Stimulated activated CD4-positive, alpha-beta T cell treated with anti-CD3 and anti-CD28 coated beads, Interleukin-1b, Interleukin-23, amount 100 ng/mL, for 4 hours (primary cell): ENCODE results near the gene MPPED2.

Experiments used
- DNase-seq, 2 donors: peaks; one replicate each; pipeline ENCODE4 v3.0.0-alpha.2; 2020; ENCODE audit warnings: low read depth in 2 of 2

Gene MPPED2

DNA sequence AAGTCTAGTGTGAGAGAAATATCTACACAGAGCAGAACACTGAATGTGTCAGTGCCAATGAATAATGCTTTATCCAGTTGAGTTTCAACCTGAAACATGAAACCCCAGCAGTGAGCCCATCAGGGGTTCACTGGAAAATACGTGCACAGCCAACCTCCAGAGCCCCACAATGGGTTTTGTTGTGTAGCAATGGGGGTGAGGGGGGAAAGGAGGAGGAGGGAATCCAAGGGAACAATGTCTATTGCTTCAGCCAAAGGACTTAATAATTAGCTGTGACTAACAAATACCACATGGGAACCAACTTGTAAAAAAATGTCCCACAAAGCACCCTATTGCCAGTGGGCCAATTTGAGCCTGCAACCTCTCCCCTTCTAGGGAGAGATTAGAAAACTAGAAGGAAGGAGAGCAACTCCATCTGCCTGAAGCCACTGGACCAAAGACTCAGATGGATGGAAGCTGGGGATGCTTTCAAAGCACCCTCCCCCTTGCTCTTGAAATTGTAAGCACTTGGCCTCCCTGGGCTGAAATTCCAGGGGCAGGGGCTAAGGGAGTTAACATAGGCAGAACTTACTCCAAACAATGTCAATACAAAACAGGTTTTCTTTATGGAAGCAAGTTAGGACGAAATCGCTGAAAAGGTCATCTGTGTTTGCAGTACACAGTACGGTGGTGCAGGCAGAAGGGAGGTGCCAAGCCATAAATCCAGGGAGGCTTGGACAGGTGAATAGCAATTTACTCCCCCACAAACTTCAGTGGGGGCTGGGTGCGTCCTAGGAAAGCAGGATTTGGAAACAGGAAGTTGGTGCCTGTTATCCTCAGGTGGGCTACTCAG lies 163.5 kb downstream of the MPPED2 start:
- DNase-seq, result no peak

DNA sequence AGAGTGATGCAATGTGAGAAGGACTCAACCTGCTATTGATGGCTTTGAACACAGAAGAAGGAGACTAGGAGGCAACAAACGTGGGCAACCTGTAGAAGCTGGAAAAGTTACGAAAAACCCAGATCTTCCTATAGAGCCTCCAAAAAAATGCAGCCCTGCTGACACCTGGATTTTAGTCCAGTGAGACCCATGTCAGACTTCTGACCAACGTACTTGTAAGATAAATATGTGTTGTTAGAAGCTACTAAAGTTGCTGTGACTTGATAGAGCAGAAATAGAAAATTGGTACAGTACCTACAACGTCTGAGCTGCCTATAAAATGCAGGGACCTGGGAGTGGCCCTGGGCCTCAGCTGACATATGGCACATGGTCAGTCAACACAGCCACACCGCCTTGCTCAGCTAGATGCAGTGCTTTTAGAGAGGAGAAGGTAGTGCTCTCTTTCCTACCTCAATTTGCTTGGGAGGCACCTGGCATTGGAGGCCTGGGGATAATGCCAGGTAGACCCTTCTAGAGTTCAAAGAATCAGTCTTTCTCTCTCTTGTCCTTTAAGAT lies 165.8 kb downstream of the MPPED2 start:
- no peak for DNase-seq

DNA sequence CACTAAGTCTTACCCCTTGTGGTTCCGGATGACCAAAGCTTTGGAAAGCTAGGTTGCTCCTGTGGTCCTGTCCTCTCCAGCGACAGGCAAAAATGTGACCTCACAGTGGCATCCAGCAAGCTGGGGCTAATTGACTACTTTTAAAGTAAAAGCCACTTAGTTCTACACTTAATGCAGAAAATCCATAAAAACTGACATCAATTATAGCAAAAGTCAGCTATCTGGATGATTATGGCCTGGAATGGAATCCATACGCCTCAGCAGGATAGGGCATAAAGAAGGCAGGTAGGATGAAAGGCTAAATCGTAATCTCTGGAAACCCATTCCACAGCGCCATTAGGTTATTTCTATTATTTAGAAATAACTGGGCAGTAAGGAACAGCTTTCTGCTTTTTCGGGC lies 171.3 kb downstream of the MPPED2 start:
- no peak for DNase-seq

DNA sequence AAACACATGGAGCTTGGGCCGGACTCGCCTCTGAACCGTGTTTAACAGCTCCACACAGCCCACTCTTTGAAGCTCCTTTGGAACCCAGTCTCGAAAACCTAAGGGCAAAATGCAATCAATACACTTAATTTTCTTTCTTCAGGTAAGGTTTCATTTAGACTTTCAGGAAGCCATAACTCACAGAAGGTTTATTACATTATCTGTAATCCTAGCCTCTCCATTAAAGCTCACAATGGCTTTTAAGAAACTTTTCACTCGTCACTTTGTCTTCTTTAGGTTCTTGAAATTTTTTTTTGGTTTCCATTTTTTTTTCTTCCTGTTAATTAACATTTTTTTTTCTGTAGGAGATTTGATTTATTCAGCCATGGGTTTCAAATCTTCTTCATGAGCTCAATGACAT lies 171.9 kb downstream of the MPPED2 start:
- no peak for DNase-seq

DNA sequence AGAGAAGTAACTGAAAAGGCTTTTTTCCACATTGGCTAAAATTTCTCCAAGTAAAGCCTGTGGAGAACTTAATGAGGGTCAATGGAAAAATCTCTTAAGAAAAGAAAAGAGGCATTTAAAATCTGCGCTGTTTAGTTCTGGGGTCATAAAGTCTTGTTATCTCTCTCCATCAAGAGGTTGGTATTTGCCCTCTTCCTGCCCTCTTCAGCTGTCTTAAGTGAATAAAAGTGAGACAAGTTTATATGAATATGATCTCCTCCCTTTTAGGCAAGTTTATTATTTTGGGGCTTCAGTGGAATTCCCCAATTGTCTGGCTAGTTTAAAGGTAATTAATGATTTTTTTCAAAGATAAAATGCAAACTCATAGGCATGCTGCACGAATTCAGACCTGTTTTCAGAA lies 173.6 kb downstream of the MPPED2 start:
- no peak for DNase-seq

DNA sequence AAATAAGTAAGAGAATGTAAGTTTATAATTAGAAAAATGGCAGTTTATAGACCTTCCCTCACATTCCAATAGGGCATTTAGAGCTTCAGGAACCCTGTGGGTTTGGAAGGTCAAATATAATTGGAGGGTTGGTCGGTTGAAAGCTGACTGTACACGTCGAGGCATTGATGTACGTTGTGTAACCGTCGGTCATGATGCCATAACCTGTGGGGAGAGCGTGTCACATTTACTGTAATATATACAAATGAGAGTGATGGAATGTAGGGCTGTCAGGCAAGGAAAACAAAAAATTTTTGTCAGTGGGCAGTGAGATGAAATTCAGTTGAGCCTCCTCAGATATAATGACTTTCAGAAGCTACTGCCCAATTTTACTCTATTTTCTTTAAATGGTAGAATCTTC lies 174.8 kb downstream of the MPPED2 start:
- DNase-seq, result no peak

DNA sequence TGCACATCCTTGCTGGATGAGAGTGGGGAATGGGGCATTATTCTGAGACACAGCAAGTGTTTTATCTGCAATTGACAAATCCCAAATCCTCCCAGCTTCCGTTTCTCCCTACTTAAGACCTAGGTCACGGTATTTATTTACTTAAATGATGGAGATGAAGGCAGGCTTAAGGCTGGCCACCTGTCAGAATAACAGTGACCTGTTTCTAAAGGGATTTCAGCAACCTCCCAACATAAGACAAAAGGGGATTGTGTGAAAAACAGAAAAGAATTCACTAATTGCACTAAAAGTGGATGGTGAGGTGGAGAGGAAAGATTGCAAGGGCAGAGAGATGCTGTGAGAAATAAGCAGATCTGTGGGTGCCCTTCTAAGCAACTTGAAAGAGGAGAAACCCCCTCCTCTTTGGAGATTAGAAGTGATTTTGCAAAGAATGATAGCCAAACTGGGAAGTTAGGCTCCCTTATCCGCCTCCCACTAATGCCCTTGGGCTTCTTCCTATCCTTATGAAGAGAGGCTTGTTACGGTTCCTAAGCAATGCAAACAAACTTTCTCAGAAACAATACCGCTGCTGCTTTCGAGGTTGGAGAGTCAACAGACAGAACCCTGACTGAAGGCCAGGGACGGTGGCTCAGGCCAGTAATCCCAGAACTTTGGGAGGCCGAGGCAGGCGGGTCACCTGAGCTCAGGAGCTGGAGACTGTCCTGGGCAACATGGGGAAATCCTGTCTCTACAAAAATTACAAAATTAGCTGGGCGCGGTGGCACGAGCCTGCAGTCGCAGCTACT lies 179.0 kb downstream of the MPPED2 start:
- DNase-seq, result no peak

DNA sequence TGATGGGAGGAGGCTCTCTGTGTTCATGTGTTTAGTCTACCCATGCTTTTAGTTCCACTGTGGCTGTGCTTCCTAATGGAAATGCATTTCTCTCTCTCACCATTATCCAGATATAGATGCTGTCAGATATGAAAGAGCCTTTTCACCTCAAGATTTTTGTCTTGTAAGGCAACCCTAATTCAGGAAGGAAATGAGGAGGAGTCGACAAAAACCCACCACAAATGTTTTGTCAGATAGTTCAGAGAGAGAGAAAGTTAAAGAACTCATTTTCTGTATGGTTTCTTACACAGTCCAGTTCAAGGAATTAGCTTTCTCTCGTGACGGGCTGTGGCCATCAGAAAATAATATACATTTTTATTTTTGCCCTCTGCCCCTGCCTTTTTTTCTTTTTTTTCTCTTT lies 180.8 kb downstream of the MPPED2 start:
- no peak for DNase-seq

DNA sequence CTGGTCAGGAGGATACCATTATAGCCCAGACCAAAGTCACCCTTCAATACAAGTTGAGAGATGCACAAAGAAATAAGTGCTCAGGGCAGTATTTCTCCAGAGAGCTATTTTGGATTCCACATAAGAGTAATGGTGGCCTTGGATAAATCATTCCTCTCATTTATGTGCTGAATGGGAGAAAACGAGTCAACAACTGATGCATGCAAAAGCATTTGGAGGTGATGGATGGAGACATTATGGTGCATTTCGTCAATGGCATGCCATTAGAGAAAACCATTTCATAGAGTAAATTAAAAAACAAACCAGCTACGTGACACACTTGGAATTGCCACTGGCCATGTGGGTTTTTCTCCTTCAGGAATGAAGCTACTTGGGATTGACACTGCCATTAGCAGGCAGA lies 182.0 kb downstream of the MPPED2 start:
- DNase-seq, result no peak

DNA sequence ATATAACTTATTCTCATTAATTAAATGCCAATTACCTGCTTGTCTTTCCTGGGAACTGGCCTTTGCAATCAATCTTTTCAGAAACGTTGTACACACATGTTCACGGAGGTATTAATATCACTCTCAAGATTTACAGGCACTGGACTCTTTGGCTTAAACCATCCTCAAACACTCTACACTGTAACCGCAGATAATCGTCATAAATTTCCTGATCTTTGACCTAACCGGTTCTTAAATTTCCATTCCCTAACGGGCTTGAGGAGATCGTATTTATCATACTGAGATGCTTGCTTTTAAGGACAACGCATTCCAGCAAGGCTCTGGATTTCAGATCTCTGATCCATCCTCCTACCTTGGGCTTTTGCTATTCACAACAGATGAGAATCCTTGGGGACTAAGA lies 190.4 kb downstream of the MPPED2 start:
- no peak for DNase-seq

DNA sequence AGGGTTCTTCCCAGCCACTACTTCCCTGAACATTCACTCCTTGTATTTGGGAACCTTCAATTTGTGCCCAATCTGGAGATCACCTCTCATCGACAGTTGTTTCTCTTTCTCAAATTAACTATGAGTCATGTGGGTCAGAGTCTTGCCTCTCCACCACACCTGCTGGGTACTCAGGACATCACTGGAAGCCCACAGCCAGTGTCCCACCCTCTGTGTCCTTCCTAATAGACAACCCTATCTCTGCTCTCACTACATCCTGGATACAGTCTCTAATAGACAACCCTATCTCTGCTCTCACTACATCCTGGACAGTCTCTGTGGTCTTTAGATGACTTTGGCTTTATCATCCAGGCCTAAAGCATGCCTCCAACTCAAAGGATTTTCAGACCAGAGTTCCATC lies 193.1 kb downstream of the MPPED2 start:
- DNase-seq, result no peak

DNA sequence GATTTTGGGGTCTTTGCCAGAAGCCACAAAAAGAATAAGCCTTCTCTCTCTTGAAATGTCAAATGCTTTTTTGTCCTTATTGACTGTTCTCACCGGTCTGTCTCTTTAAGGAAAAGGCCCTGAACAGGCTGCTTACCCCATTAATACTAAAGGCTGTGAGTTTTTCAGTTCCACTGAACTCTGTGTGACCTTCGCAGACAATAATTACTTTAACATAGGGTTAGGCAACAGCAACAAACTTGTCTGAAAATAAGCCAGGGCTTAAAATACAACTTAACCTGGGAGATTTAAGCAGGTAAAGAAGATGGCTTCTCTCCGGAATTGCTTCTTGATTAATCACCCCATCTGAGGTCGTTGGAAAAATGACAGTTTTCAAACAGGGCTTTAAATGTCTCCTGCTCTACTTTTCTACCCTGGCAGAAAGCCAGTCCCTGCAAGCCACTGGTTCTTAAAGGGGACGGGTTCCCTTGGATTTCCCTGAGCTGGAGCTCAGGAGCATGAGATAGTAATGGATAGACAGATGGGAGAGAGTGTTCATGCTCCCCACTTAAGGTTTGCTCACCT lies 193.8 kb downstream of the MPPED2 start:
- DNase-seq, result no peak

DNA sequence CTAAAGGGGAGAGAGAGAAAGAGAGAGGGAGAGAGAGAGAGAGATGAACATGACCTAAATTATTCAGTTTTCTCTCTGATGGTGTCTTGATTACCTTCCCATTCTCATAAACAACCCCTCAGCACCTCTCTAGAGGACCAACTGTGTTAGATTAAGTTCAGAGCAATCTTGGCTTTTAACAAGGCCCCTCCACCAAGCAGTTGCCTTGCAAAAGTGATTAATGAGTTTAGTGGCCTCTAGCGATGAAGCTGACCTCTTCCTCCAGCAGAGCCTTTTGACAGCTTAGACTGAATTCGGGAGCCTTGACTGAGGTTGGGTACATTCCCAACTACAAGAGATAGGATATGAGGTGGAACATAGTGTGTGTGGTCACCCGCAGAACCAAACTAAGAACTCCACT lies 197.2 kb downstream of the MPPED2 start:
- no peak for DNase-seq

DNA sequence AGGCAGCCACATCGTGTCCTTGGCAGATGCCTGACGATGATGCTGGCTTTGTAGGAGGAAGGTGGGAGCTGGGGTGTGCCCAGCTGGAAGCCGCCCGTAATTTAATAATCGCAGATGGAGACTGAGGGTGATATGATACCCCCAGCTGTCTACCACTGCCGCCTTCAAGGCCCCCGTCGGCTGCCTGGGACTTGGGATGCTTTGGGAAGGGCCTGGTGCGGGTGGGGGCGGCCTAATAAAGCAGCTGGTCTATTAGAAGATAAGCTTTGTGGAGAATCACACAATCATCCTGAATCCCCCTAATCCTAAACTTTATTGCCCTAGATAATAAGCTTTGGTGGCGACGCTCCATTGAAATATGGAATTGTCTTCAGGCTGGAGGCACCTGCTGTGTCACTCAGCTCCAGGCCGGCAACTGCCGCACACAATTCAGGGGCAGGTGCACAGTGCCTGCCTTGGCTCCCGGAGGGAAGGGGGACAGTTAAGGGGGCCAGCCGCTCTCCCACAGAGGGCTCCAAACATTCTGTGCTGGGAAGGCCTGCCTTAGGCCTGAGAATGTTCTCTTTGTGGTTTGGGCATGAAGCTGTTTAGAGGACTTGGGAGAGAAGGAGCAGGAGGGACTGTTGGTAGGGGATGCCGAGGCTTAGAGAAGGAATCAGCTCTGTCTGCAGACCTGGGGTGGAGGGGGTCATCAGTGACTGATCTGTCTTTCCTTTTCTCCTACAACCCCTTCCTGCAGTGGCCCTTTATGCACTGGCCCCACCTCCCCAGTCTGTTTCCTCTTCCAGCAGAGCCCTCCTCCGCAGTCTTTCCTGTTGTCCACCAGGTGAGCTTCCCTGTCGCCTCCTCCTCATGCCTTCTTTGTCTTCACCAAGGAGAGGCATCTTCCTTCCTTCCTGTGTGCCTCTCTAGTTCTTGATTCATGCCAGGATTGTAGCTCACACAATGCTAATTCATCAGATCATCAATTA lies 198.0 kb downstream of the MPPED2 start:
- no peak for DNase-seq

DNA sequence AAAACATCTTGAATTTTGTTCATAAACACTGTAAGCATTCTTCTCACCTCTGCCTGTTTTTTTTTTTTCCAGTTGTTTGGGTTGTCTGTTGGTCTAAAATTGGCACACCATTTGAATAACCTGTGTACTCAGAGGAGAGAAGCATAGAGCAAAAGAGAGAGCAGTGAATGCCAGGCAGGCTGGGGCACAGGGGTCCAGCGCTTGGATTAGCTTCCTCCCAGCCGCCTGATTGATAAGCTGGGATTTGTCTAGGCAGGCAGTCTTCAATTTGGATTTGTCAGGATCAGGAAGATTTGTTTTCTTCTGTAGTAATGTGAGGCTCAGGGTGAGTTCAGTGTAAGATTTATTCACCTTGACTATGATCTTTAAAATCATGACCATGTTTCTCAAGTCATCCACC lies 204.3 kb downstream of the MPPED2 start:
- DNase-seq, result no peak

DNA sequence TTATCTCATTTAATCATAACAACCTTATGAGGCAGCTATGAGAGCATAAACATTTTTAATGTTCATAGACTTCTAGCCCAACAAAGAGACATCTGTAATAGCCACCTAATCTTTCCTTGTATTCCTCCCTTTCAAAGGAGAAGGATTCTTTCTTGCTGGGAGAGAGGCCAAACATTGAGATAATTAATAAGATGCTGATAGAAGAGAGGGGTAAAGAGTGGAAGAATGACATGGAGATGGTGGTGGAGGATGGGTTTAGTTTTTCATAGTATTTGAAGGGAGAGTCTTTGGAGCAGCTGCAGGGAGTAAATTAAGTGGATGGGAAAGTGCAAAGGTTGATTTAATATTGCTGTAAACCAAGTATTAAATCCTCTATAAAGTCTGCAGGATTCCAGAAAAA lies 205.3 kb downstream of the MPPED2 start:
- no peak for DNase-seq

DNA sequence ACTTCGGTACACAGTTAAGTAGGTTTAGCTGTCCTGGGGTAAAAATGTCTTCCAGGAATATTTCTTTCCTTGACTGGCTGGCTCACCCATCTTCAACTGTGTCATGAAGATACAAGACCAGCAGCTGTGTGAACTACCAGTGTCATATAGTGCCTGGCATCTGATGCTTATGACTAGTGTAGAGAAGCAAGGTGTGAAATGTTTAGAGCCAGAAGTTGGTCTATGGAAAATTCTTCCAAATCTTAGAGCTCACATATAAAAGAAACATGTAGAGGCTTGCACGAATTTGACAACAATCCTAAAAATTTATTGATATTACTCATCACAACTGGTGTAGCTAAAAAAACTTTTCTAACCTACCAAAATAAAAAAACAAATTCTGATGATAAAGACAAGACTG lies 208.8 kb downstream of the MPPED2 start:
- DNase-seq, result no peak

DNA sequence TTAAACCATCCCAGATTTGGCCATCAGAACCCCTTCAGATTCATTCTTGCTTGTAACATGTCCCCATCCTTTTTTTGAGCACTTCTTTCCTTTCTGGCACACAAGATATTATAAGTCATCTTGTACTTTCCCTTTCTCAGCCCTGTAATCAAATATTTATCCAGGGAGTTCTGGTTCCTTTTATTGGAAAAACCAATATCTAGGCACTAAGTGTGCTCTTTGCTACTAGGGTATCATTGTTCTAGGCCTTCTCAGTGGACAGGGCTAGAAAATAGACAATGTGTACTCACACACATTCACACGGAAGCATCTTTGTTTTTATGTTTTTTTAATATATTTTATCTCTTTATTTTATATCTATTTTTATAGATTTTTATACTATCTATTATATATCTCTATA lies 216.0 kb downstream of the MPPED2 start:
- DNase-seq, result no peak

DNA sequence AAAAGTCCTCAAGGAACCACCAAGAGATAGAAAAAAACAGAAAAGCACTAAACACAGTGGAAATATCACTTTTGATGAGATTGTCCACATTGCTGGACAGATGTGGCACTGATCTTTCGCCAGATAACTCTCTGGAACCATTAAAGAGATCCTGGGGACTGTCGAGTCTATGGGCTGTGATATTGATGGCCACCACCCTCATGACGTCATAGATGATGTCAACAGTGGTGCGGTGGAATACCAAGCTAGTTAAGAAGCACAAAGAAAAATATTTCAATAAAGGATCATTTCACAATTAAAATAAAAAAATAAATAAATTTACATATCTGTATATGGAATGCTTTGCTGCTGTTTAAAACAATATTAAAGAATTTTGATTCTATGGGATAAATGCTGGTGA lies 217.8 kb downstream of the MPPED2 start:
- no peak for DNase-seq

DNA sequence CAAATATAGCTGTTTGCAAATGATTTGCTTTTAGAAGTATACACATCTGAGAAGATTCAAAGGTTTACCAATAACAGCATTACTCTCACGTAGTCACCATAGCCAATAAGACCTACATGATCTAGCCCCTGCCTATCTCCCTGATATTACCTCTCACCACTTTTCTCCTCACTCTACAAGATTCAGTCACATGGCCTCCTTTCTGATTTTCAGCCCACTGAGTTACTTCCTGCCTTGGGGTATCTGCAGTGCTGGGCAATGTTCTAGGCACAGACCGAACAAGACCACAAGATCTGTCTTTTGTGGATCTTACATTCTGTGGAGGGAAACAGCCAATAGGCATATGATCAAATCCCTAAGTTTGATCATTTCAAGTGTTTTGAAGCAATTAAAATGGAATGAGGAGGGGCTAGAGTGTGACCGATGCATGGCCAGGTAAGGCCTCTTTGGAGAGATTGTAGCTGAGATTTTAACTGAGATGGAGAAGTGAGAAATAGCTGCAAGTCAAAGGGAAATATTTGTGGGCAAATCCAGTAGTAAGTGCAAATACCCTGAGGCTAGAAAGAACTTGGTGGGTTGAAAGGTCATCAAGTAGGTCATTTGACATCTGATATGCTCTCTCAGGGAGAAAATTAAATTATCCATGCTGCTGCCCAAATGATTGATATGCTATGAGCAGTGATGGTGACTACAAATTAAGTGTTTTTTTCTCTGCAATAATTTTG lies 220.2 kb downstream of the MPPED2 start:
- no peak for DNase-seq
